ENCODE results near the gene MCM7.

DNA sequence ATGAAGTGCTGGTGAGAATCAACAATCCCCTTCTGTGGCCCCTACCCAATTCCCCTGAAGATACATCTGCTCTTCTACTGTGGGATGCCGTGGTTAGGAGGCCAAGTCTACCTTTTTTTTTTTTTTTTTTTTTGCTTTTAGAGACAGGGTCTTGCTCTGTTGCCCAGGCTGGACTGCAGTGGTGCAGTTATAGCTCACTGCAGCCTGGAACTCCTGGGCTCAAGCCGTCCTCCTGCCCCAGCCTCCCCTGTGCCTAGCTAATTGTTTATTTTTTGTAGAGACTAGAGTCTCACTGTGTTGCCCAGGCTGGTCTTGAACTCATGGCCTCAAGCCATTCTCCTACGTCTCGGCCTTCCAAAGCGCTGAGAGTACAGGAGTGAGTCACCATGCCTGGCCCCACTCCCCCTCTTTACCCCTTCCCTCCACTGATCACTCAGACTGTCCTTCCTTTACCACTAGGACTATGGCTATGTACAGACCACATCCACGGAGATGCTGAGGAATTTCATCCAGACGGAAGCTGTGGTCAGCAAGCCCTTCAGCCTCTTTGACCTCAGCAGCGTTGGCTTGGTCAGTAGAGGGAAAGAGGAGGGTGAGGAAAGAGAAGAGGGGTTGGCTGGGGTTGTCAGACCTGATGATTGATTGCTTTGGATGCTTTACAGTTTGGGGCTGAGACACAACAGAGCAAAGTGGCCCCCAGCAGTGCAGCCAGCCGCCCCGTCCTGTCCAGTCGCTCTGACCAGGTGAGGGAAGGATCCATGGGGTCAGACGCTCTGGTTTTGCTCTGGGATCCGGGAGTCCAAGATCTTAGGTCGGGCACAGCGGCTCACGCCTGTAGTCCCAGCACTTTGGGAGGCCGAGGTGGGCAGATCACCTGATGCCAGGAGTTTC lies 2.0 kb upstream of the MCM7 start:
- TF ChIP-seq, protein P1, sequence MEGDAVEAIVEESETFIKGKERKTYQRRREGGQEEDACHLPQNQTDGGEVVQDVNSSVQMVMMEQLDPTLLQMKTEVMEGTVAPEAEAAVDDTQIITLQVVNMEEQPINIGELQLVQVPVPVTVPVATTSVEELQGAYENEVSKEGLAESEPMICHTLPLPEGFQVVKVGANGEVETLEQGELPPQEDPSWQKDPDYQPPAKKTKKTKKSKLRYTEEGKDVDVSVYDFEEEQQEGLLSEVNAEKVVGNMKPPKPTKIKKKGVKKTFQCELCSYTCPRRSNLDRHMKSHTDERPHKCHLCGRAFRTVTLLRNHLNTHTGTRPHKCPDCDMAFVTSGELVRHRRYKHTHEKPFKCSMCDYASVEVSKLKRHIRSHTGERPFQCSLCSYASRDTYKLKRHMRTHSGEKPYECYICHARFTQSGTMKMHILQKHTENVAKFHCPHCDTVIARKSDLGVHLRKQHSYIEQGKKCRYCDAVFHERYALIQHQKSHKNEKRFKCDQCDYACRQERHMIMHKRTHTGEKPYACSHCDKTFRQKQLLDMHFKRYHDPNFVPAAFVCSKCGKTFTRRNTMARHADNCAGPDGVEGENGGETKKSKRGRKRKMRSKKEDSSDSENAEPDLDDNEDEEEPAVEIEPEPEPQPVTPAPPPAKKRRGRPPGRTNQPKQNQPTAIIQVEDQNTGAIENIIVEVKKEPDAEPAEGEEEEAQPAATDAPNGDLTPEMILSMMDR (IDR thresholded peaks at IDR 0.05): no peak
- no peak for TF ChIP-seq POLR2A (IDR thresholded peaks at IDR 0.05)
